ENCODE results near the gene NR2C1.
"Not testable (repeated sequence)": the region's sequence is repeated elsewhere in the genome, so short reads cannot be mapped to it uniquely, and the experiment has no call there.

Gene NR2C1

DNA sequence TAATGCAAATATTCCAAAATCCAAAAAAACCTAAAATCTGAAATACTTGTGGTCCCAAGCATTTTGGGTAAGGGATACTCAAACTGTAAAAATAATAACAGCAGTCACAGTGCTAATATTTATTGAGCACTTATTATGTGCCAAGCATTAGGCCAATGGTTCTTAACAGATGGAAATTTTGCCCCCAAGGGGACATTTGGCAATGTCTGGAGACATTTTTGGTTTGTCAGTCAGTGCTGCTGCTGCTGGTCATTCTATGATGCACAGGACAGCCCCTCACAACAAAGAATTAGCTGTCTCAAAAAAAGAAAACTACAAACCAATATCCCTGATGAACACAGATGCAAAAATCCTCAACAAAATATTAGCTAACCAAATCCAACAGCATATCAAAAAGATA lies 75.7 kb downstream of the NR2C1 start:
- DNase-seq: no peak

DNA sequence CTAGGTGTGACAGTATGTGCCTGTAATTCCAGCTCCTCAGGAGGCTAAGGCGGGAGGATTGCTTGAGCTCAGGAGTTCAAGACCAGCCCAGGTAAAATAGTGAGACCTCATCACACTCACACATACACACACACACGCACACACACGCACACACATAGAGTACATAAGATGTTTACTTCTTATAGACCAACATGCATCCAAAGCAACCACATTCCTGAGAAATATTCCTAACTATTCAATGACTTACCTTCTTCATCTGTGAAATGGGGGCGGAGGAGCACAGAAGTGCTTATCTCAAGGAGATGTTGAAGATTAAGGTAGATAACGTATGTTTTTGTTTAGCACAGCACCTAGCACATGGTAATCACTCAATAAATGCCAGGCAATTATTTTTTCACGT lies 76.4 kb downstream of the NR2C1 start:
- DNase-seq: no peak

DNA sequence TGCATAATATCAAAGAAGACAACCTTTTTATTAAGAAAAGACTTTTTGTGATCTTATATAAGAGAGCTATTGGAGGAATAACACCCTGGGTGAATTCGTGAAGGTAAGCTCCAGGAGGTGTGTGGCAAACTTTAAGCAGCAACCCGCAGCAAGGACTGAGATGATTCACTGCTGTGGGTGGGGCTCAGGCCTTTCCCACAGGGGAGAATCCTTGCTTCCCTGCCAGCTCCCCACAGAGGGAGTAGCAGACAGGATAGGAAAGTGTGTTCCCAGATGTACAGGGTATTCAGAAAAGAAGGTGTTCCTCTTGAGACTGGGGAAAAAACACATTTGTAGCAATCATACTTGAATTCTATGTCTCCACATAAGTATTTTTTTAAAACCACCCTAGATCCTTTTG lies 79.1 kb downstream of the NR2C1 start:
- no peak for DNase-seq

DNA sequence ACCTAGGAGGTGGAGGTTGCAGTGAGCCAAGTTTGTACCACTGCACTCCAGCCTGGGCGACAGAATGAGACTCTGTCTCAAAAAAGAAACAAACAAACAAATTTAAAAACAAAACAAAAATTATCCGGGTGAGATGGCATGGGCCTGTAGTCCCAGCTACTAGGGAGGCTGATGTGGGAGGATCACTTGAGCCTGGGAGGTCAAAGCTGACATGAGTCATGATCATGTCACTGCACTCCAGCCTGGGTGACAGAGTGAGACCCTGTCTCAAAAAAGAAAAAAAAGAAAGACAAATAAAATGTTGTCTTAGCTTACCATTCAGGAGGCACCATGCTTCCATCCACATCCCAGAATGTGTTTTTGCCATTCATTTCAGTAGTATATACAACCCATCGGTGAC lies 79.6 kb downstream of the NR2C1 start:
- not testable (repeated sequence) for DNase-seq

DNA sequence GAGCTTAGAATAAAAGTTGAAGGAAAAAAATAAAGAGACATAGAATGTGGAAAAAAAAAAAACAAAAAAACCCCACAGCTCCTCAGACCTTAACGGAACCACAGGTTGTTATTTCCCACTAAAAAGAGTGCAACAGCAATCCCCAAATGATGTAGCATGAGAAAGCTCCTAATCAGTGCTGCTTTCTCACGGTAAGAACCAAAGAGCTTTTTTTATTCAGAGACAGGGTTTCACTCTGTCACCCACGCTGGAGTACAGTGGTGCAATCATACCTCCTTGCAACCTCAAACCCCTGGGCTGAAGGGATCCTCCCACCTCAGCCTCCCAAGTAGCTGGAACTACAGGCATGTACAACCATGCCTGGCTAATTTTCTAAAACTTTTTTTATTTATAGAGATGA lies 83.2 kb downstream of the NR2C1 start:
- DNase-seq: no peak

DNA sequence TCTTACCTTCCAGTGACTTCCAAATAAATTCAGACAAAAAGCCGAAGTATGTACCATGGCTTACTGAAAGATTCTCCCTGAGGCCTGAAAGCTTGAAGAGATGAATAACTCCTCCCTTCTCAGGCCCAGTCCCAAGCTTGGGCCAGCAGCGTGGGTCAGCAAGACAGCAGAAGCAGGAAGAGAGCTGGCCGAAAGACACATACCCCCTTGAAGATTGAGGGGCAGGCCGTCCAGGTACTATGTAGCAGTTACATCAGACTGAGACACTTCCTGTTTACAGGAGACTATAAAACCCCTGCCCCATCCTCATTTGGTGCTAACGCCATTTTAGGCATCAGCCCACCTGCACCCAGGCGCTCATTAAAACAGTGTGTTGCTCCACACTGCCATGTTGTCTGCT lies 84.9 kb downstream of the NR2C1 start:
- DNase-seq: peak; percentile 12

DNA sequence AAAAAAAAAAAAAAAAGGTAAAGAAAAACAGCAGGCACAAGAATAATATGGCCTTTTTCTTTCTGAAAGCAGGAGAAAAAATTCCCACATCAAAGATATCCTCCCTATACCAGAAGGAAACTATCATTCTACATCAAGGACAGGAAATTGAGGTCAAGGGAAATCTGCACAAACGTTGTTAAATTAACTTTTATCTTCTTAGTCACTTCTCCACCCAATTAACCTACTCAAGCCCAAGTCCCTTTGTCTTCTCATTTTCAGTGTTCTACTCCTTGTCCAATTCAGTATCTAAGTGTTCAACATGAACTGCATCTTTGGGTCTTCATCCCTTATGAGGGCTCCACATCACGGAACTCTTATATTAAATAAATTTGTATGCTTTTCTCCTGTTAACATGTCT lies 85.6 kb downstream of the NR2C1 start:
- DNase-seq: no peak

DNA sequence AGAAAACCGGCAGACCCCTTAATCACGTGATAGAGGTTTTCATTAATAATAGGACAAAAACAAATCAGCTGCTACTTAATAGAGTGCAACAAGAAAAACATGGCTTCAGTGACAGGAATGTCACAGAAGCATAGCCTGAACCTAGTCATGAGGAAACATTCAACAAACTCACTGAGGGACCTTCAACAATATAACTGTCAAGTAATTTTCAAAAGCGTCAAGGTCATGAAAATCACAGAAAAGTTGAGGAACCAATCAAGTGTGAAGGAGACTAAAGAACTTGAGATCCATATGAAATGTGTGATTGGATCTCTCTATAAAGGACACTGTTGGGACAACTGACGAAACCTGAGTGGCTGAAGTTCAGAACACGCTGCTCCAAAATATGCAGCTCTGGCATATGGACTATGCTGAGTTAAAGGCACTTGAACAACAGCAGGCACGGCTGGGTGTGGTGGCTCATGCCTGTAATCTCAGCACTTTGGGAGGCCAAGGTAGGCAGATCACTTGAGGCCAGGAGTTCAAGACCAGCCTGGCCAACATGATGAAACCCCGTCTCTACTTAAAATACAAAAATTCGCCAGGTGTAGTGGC lies 86.2 kb downstream of the NR2C1 start:
- peak; percentile 20 for DNase-seq

DNA sequence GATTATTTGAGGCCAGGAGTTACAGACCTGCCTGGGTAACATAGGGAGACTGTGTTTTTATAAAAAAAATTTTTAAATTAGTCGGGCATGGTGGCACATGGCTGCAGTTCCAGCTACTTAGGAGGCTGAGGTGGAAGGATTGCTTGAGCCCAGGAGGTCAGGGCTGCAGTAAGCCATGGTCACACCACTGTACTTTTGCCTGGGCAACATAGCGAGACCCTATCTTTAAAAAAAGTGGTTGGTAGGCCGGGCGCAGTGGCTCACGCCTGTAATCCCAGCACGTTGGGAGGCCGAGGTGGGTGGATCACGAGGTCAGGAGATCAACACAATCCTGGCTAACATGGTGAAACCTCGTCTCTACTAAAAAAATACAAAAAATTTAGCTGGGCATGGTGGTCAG lies 88.3 kb downstream of the NR2C1 start:
- DNase-seq: not testable (repeated sequence)

DNA sequence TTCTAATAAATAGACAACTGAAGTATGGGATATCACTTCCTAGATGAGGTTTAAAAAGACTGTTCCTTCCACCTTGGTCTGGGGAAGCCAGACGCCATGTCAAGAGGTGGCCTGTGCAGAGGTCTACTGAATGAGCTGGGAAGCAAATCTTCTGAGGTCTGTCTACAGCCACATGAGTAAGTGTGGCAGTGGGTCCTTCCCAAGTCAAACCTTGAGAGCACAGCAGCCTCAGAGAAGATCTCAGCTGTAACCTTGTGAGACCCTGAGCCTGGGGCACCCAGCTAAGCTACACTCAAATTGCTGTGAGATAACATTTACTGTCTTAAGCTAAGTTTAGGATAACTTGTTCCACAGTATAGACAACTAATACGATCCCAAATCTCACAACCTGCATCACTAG lies 90.1 kb downstream of the NR2C1 start:
- no peak for DNase-seq

DNA sequence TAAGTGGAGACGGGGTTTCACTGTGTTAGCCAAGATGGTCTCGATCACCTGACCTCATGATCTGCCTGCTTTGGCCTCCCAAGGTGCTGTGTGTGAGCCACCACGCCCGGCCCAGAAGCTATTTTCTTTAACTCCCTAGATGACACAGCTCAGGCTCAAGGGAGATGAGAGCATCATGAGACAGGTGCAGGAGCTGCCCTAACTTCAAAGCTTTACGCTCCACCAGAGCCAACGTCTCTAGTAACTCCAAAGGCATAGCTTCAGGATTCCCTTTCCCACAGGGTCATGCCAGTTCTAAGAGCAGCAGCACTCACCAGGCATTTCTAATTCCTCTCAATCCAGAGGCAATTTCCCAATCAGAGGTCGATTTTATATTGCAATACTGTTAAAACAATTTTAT lies 91.0 kb downstream of the NR2C1 start:
- DNase-seq: no peak

DNA sequence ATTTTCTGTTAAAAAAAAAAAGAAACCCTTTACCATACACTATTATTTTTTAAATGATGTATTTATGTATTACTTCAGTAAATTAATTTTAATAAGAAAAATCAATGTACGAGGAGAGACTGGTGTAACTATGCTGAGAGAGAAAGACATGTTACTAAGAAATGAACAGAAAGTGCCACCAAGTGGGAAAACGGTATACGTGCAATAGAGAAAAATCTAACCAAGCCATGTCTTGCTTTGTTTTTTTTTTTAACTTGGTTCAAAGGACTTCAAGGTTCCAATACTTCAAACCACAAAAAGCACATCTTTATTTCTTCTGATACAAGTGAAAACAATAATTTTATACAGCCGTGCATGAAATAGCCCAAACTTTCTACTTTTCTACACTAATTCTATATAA lies 92.8 kb downstream of the NR2C1 start:
- no peak for DNase-seq

DNA sequence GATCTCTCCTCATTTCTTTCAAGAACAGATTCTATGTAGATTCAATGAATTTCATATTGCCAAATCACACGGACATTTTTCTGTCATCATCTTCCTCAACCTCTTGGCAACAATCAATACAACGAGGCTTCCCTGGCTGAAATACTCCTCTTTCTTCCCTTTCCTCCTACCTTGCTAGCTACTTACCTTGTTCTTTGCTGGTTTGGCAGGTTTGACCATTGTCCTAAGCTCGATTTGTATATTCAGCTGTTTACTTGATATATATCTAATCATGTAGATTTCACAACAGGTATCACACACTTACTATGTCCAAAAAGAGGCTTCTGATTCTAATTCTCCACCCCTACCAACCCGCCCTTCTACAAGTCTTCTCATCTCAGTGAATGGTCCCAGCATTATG lies 93.5 kb downstream of the NR2C1 start:
- no peak for DNase-seq

DNA sequence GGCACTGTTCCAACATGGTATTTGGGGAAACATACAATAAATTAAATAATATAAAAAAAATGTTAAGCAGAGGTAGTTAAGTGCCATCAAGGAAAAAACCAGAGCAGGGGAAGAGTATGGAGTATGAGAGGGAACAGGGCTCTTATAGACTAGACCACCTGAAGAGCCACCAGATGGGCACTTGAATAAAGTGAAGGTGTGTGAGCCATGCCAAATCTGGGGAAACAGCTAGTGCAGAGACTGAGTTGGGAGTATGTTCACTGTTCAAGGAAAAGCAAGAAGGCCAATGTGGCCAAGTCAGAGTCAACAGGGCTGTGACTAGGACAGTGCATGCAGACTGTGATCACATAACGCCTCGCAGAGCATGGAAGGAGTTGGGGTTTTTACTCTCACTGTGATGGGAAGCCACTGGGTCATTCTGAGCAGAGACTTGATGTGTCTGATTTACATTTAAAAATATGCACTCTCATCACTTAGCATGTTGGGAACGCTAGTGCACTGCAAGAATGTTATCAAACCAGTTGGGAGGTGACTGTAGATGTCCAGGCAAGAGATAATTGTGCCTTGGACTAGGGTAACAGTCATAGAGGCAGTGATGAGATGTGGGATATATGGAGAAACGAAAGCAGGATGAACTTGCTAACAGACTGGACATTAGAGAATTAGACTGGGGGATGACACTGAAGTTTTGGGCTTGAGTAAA lies 95.5 kb downstream of the NR2C1 start:
- DNase-seq: no peak

DNA sequence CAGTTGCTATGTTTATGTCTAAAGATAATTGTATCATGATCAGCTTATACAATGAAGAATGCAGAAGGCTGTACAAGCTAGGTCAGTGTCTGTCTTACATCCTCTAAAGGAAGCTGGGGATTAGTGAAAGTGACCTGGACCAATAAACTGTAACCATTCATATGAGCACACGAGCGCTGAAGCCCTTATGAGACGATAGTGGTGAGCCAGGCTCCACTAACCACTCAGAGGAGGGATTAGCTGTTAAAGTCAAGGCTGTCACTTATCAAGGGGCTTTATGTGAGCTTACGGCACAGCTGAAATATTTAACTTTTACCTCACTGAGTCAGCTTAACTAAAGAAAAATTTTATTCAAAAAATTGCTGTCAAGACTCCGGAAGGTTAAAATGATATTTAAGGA lies 100.2 kb downstream of the NR2C1 start:
- no peak for DNase-seq

DNA sequence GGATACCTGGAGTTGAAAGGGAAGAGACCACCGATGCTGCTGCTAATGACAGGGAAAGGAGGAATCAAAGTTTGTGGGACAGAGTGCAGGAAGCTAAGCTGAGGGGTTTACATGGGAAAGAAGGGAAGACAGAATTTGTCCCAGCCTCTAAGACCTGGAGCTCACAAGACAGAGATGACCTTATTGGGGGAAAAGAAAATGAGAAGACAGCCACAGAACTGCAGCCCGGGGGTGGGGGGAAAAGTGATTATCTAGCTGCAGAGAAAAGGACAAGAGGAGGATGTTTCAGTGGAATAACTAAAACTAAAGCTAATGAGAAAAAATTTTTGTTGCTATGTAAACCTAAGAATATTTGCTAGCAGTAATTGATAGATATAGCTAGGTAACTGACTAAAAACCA lies 100.6 kb downstream of the NR2C1 start:
- no peak for DNase-seq

DNA sequence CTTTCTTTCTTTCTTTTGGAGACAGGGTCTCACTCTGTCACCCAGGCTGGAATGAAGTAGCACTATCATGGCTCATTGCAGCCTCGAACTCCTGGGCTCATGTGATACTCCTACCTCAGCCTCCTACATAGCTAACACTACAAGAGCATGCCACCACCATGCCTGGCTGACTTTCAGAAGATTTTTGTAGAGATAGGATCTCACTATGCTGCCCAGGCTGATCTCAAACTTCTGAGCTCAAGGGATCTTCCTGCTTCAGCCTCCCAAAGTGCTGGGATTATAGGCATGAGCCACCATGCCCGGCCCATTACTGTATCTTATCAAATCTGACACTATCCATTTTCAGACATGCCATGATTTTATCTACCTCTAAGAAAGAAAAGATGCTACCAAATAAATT lies 101.5 kb downstream of the NR2C1 start:
- DNase-seq: no peak

DNA sequence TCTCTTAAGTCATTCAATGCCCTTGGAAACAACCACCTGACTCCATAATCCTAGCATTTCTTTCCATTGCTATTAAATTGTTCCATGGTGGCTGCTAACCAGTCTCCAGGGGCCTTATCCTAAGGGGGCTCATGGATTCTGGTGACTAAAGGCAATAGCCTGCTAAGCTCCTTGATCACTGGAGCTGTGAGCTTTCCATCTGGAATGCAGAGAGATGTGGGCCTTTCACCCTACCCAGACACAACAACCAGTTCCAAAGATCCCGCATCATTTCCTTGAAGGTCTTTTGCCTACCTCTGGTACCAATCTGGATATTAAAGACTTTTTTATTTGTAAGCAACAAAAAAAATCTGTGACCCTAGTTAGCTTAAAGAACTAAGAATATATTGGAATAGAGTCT lies 102.9 kb downstream of the NR2C1 start:
- DNase-seq: no peak
